OCI-LY3 (cell line): ENCODE results near the gene PKP3.
"Not testable (repeated sequence)": the region's sequence is repeated elsewhere in the genome, so short reads cannot be mapped to it uniquely, and the experiment has no call there.

Experiments used
- EZH2phosphoT487 ChIP-seq: fragments of 200-600 bp; shearing (Covaris generic); IDR thresholded peaks from 2 replicates; pipeline ENCODE4 v1.6.1; 2018; ENCODE audit warnings: antibody characterized with exemption, mixed run types, low read depth
- TF ChIP-seq, protein P1 (sequence below): fragments of 200-600, 300-600 bp; sonication (generic); IDR thresholded peaks from 2 replicates; pipeline ENCODE4 v1.5.1; 2014; ENCODE audit warnings: antibody characterized with exemption, low read length, low read depth

DNA sequence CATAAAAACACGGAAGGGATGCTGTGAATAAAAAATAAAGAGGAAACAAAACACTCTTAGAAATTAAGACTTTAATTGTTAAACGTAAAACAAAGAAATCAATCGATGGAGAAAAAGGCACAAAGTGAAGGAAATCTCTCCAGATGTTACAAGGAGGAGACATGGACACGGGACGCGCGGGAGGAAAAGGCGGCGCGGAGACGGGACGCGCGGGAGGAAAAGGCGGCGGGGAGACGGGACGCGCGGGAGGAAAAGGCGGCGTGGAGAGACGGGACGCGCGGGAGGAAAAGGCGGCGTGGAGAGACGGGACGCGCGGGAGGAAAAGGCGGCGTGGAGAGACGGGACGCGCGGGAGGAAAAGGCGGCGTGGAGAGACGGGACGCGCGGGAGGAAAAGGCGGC is 30.8 kb downstream of the PKP3 start:
- TF ChIP-seq, protein P1, sequence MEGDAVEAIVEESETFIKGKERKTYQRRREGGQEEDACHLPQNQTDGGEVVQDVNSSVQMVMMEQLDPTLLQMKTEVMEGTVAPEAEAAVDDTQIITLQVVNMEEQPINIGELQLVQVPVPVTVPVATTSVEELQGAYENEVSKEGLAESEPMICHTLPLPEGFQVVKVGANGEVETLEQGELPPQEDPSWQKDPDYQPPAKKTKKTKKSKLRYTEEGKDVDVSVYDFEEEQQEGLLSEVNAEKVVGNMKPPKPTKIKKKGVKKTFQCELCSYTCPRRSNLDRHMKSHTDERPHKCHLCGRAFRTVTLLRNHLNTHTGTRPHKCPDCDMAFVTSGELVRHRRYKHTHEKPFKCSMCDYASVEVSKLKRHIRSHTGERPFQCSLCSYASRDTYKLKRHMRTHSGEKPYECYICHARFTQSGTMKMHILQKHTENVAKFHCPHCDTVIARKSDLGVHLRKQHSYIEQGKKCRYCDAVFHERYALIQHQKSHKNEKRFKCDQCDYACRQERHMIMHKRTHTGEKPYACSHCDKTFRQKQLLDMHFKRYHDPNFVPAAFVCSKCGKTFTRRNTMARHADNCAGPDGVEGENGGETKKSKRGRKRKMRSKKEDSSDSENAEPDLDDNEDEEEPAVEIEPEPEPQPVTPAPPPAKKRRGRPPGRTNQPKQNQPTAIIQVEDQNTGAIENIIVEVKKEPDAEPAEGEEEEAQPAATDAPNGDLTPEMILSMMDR, result not testable (repeated sequence)
- not testable (repeated sequence) for TF ChIP-seq EZH2phosphoT487
